ENCODE measurements around the gene WFIKKN2. TPM values are rescaled to one million over a fixed set of nuclear protein-coding genes. Genes with fewer than 3 reads are reported as not detected.

The WFIKKN2 gene
- total and polyA plus RNA-seq, 2 experiments from 2014 or later, result not detected

- TF ChIP-seq ZNF462 (CRISPR knock-in tag; IDR thresholded peaks at IDR 0.05) (no peak), STAT1 (IDR thresholded peaks at IDR 0.05; ENCODE audit: unreplicated experiment) (no peak)
Observed at GRCh38 chr17:50808413-50808812, 27.0 kb upstream of the WFIKKN2 start (continued).

GRCh38 chr17:50808888-50809287 lies 26.5 kb upstream of the WFIKKN2 start:
- Histone ChIP-seq H3F3A (replicated peaks; ENCODE audit: low read depth) (no peaks in the 10 kb centered on the region), H3K4me3 (no peak overlapping the region), H3K36me3 (ENCODE audit: insufficient read depth) (no peaks in the 10 kb centered on the region), H3K4me2 (no peak overlapping the region), H3K4me1 (ENCODE audit: insufficient read depth) (peaks cover 4% of the 10 kb centered on the region; the same call in 1 of the 2 replicates), H4K20me1 (replicated peaks; ENCODE audit: insufficient read depth) (no peaks in the 10 kb centered on the region), H3K27me3 (ENCODE audit: insufficient read depth) (no peaks in the 10 kb centered on the region), H3K79me2 (replicated peaks; ENCODE audit: insufficient read depth) (no peaks in the 10 kb centered on the region), H3K9me2 (ENCODE audit: insufficient read depth) (0 out of 2 replicates have a peak, but pooled peaks cover 3% of the 10 kb centered on the region), H2AFZ (peak overlapping the region; percentile 80; the same call in 1 of the 2 replicates), H3K27ac (ENCODE audit: low read depth) (no peak overlapping the region)
- Mint-ChIP-seq H3K4me3 (no peak overlapping the region), H3K4me1 (no peaks in the 10 kb centered on the region), H3K27me3 (ENCODE audit: insufficient read depth, low read depth, poor library complexity) (peaks cover 2% of the 10 kb centered on the region), H3K27ac (no peak overlapping the region), H3K9me3 (no peaks in the 10 kb centered on the region), H3K36me3 (ENCODE audit: low read depth) (no peaks in the 10 kb centered on the region)
- no peak for DNase-seq (ENCODE audit: low spot score)
- no peak for ATAC-seq
- no peak for TF ChIP-seq EZH2 (IDR thresholded peaks at IDR 0.05; ENCODE audit: low read depth, unreplicated experiment)
- TF ChIP-seq ZNF331 (CRISPR knock-in tag; IDR thresholded peaks at IDR 0.05; ENCODE audit: low read depth), result no peak
- TF ChIP-seq CTCF (conservative IDR thresholded peaks at IDR 0.05; ENCODE audit: low read depth in 2 of 2), result no peak
- TF ChIP-seq STAT1 (IDR thresholded peaks at IDR 0.05; ENCODE audit: unreplicated experiment), result no peak
- TF ChIP-seq ETS1 (IDR thresholded peaks at IDR 0.05), result no peak
- no peak for TF ChIP-seq REST (IDR thresholded peaks at IDR 0.05; ENCODE audit: unreplicated experiment)
- TF ChIP-seq NANOG (IDR thresholded peaks at IDR 0.05; ENCODE audit: borderline replicate concordance), result no peak

Data from GM23338 (cell line).